ENCODE data around the gene CPE.

GRCh38 chr4:165425629-165426028 lies 46.8 kb downstream of the CPE start:
- TF ChIP-seq, protein P1, sequence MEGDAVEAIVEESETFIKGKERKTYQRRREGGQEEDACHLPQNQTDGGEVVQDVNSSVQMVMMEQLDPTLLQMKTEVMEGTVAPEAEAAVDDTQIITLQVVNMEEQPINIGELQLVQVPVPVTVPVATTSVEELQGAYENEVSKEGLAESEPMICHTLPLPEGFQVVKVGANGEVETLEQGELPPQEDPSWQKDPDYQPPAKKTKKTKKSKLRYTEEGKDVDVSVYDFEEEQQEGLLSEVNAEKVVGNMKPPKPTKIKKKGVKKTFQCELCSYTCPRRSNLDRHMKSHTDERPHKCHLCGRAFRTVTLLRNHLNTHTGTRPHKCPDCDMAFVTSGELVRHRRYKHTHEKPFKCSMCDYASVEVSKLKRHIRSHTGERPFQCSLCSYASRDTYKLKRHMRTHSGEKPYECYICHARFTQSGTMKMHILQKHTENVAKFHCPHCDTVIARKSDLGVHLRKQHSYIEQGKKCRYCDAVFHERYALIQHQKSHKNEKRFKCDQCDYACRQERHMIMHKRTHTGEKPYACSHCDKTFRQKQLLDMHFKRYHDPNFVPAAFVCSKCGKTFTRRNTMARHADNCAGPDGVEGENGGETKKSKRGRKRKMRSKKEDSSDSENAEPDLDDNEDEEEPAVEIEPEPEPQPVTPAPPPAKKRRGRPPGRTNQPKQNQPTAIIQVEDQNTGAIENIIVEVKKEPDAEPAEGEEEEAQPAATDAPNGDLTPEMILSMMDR (IDR thresholded peaks at IDR 0.05): no peak
- no peak for TF ChIP-seq POLR2A (IDR thresholded peaks at IDR 0.05)
